Activated naive CD4-positive, alpha-beta T cell treated with anti-CD3 and anti-CD28 coated beads, Interleukin-2, amount 10 ng/mL, durations not matched to agents 7 days and 5 days (primary cell): ENCODE measurements around the gene TNFRSF19.
"Not testable (repeated sequence)": the region's sequence is repeated elsewhere in the genome, so short reads cannot be mapped to it uniquely, and the experiment has no call there.

ENCODE experiments used
- CTCF ChIA-PET: fragments of 350-600 bp; sonication (Branson Sonifier 250); formaldehyde crosslinking; loops from one replicate; lab custom pipeline; 2021; ENCODE audit warnings: antibody characterized with exemption; lab: Charles Lee
- DNase-seq: peaks from one replicate; pipeline ENCODE4 v3.0.0-alpha.2; 2020
- H3K27ac Mint-ChIP-seq: one replicate; pipeline ENCODE4 v1.8.0; 2021; ENCODE audit warnings: mild to moderate bottlenecking, moderate library complexity, mixed read lengths
- H3K27me3 Mint-ChIP-seq: one replicate; pipeline ENCODE4 v1.8.0; 2021; ENCODE audit warnings: mild to moderate bottlenecking, mixed read lengths
- H3K36me3 Mint-ChIP-seq: one replicate; pipeline ENCODE4 v1.8.0; 2021; ENCODE audit warnings: mixed read lengths
- H3K4me1 Mint-ChIP-seq: one replicate; pipeline ENCODE4 v1.8.0; 2021; ENCODE audit warnings: mixed read lengths
- H3K4me3 Mint-ChIP-seq: one replicate; pipeline ENCODE4 v1.8.0; 2021; ENCODE audit warnings: mild to moderate bottlenecking, moderate library complexity, mixed read lengths
- H3K9me3 Mint-ChIP-seq: one replicate; pipeline ENCODE4 v1.8.0; 2021; ENCODE audit warnings: mixed read lengths

Gene TNFRSF19

DNA sequence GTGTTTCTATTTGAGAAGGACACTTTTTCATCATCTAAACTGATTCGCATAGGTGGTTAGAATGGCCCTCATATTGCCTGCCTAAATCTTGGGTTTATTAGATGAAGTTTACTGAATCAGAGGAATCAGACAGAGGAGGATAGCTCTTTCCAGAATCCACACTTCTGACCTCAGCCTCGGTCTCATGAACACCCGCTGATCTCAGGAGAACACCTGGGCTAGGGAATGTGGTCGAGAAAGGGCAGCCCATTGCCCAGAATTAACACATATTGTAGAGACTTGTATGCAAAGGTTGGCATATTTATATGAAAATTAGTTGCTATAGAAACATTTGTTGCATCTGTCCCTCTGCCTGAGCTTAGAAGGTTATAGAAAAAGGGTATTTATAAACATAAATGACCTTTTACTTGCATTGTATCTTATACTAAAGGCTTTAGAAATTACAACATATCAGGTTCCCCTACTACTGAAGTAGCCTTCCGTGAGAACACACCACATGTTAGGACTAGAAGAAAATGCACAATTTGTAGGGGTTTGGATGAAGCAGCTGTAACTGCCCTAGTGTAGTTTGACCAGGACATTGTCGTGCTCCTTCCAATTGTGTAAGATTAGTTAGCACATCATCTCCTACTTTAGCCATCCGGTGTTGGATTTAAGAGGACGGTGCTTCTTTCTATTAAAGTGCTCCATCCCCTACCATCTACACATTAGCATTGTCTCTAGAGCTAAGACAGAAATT, 103.8 kb downstream of the TNFRSF19 start:
- H3K9me3 Mint-ChIP-seq, result no peaks in the 10 kb centered on the region
- H3K36me3 Mint-ChIP-seq, result no peaks in the 10 kb centered on the region
- H3K27me3 Mint-ChIP-seq, result peaks cover 26% of the 10 kb centered on the region
- CTCF ChIA-PET, result interaction anchor here (0.6 kb wide), 1 partner anchor 454 kb away, joined by 3 read pairs; no protein-coding TSS in a partner anchor
- no peak overlapping the region for H3K27ac Mint-ChIP-seq
- no peak overlapping the region for H3K4me3 Mint-ChIP-seq
- H3K4me1 Mint-ChIP-seq, result peaks cover 5% of the 10 kb centered on the region
- DNase-seq, result no peak

DNA sequence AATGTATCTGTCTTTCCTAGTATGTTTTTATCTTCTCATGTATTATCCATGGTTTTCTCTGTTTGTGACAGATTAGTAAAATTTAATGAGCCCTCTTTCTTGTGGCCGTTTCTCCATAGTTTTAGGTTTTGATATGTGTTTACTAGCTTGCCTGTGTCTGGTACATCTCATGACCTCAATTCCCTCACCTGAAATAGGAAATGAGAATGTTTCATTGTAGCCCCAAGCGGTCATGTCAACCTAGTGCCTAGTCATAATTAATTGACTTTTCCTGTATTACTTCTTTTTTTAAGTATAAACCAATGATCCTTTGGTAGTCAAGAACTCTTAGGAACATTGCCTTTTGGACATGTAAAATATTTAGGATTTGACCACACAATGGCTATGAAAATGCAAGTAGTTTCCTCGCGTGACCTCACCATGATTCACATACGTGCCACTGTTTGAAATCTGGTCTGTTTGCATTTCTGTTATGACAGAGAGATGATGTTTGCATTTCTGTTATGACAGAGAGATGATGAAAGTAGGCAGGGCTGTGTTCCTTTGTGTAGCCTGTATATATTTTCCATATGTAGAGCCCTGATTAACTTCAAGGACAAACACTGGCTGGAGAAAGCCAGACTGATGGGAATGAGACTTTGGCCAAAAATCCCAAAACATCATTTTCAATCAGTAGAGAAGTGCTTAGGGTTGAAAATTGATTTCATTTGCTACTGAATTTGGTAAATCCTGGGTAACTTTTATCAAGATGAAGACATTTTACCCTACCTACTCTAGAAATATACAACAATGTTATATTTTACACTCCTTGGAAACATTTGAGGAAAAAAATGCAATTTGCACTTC, 104.8 kb downstream of the TNFRSF19 start:
- H3K27me3 Mint-ChIP-seq, result peaks cover 21% of the 10 kb centered on the region
- H3K4me3 Mint-ChIP-seq, result no peak overlapping the region
- no peak overlapping the region for H3K27ac Mint-ChIP-seq
- no peaks in the 10 kb centered on the region for H3K36me3 Mint-ChIP-seq
- no peak for DNase-seq
- H3K4me1 Mint-ChIP-seq, result peaks cover 15% of the 10 kb centered on the region
- CTCF ChIA-PET, result no interaction called here
- no peaks in the 10 kb centered on the region for H3K9me3 Mint-ChIP-seq

DNA sequence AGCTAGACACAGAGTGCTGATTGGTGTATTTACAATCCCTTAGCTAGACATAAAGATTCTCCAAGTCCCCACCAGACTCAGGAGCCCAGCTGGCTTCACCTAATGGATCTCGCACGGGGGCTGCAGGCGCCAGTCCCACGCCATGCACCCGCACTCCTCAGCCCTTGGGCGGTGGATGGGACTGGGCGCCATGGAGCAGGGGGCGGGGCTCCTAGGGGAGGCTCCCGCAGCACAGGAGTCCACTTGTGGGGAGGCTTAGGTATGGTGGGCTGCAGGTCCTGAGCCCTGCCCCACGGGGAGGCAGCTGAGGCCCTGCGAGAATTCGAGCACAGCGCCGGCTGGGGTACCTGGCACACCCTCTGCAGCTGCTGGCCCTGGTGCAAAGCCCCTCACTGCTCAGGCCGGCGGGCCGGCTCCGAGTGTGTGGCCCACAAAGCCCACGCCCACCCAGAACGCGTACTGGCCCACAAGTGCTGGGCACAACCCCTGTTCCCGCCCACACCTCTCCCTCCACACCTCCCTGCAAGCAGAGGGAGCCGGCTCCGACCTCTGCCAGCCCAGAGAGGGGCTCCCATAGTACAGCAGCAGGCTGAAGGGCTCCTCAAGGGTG, 107.6 kb downstream of the TNFRSF19 start:
- CTCF ChIA-PET, DNase-seq, H3K9me3 Mint-ChIP-seq, H3K4me3 Mint-ChIP-seq, H3K36me3 Mint-ChIP-seq, H3K27ac Mint-ChIP-seq: not testable (repeated sequence)
- H3K4me1 Mint-ChIP-seq, result peaks cover 19% of the 10 kb centered on the region
- H3K27me3 Mint-ChIP-seq, result peaks cover 21% of the 10 kb centered on the region

DNA sequence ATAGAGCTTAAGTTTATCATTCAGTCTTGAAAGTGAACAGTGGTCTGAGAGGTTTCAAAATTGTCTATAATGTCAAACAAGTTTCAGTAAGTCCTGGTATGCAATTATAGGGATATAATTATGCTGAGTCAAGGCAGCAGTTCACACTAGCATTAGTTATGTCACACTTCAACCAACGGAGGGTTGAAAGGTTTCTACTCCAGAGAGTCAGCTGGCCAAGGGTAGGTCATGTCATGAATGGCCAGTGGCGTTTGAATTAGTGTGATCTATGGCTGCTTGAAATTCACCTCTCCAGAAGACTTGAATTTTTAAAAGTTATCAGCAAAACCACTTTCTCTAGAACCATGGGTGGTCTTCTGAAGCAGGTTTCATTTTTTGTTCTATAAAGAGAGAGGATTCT, 108.6 kb downstream of the TNFRSF19 start:
- no peaks in the 10 kb centered on the region for H3K36me3 Mint-ChIP-seq
- DNase-seq, result no peak
- peaks cover 14% of the 10 kb centered on the region for H3K27me3 Mint-ChIP-seq
- CTCF ChIA-PET, result no interaction called here
- H3K4me3 Mint-ChIP-seq, result no peak overlapping the region
- peaks cover 4% of the 10 kb centered on the region for H3K9me3 Mint-ChIP-seq
- H3K27ac Mint-ChIP-seq, result no peak overlapping the region
- H3K4me1 Mint-ChIP-seq, result peaks cover 19% of the 10 kb centered on the region

DNA sequence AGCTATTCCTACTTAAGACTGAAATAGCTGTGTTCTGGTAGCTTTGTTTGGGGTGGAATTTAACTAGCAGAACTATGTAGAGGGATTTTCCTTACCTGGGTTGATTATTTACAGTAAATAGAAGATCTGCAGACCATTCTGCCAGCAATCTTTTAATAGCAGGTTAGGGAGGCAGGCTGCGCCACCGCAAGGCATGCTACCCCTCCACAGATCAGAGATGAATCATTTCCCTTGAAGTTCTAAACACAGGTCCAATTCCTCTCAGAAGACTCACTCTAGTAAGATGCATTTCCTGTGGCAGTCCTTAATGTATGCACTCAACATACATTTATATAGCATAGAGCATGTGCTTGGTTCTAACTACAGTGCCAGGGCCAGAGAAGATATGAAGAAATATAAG, 109.0 kb downstream of the TNFRSF19 start:
- CTCF ChIA-PET, result no interaction called here
- no peaks in the 10 kb centered on the region for H3K36me3 Mint-ChIP-seq
- H3K9me3 Mint-ChIP-seq, result peaks cover 5% of the 10 kb centered on the region
- H3K27me3 Mint-ChIP-seq, result peaks cover 12% of the 10 kb centered on the region
- peak overlapping the region; percentile 71 for H3K27ac Mint-ChIP-seq
- peak; percentile 52 for DNase-seq
- no peak overlapping the region for H3K4me3 Mint-ChIP-seq
- peaks cover 19% of the 10 kb centered on the region for H3K4me1 Mint-ChIP-seq

DNA sequence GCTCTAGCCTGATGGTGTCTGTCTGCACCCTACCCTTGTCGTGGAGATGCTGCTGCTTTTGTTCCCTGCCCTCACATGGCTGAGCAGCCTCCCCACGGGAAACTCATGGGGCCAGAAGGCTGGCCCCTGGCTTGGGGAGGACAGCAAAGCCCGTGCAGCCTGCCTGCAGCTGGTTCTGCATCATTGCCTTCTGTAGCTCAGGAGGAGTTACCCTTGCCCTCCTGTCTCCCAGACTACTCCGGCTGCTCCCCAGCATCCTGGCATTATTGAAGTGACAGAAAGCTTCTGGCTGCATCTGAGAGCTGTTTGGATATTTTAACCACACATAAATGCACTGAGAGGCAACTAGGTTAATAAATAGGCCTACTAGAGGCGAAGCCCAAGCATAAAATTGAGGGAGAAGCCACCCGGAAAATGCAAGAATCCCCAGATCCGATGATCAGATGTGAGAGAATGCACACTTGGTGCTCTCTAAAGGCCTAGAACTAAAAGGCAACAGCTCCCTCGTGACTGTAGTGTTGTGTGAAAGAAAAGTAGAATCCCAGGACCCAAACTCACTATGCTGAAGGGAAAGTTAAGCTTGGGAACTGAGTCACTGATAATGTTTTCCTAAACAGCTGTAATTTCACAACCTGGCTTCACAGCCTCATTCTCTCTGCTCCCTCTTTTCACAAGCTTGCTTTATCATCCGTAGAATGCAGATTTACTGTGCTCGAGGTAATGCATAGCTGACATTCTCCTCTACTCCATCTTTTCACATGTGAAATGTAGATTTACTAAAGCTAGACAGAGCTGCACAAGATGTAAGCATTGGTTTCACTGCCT, 110.8 kb downstream of the TNFRSF19 start:
- DNase-seq, result no peak
- peaks cover 15% of the 10 kb centered on the region for H3K9me3 Mint-ChIP-seq
- no peak overlapping the region for H3K27ac Mint-ChIP-seq
- CTCF ChIA-PET, result interaction anchor here (2.1 kb wide), 1 partner anchor 9 kb away, joined by 5 read pairs; no protein-coding TSS in a partner anchor
- H3K4me3 Mint-ChIP-seq, result no peak overlapping the region
- no peaks in the 10 kb centered on the region for H3K36me3 Mint-ChIP-seq
- H3K27me3 Mint-ChIP-seq, result peaks cover 12% of the 10 kb centered on the region
- peaks cover 19% of the 10 kb centered on the region for H3K4me1 Mint-ChIP-seq

DNA sequence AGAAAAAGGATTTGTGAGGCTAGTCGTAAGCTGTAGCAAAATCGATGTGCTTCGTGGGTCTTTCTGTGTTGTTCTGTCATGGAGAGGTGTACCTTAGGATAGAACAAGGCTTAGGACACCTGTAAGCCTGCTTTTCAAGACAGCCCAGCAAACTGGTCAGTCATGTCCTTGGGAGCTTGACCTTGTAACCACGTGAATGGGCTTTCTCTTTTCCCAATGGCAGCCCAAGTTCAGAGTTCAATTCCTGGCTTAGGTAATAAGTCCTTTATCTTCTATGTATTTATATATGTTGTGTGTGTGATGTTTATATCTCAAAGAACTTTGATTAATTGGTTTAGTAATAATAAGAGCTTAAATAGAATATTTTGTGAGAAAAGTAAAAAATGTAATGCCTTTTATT, 112.9 kb downstream of the TNFRSF19 start:
- CTCF ChIA-PET, result interaction anchor here (0.5 kb wide), 1 partner anchor 76 kb away, joined by 3 read pairs; no protein-coding TSS in a partner anchor
- H3K4me1 Mint-ChIP-seq, result peaks cover 19% of the 10 kb centered on the region
- H3K27me3 Mint-ChIP-seq, result peaks cover 3% of the 10 kb centered on the region
- H3K4me3 Mint-ChIP-seq, result no peak overlapping the region
- DNase-seq, result no peak
- no peak overlapping the region for H3K27ac Mint-ChIP-seq
- H3K9me3 Mint-ChIP-seq, result peaks cover 15% of the 10 kb centered on the region
- H3K36me3 Mint-ChIP-seq, result no peaks in the 10 kb centered on the region

DNA sequence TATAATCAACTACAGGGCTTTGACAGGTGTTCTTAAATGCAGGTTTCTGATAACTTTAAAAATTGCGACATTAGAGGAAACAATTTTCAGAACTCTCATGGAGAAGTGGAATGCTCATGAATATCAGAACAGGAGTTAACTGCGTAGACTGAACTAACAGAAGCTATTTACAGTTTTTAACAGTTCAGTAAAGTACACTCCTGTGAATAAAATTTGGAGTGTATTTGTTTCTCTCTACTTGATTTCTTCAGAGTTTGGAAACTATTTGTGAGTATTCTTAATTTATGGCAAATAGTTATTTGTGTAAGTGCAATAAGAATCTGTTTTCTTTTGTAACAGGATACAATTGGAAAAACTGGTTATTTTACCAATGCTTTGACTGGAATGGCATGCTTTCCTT, 114.4 kb downstream of the TNFRSF19 start:
- no peak overlapping the region for H3K4me3 Mint-ChIP-seq
- no peak overlapping the region for H3K27ac Mint-ChIP-seq
- H3K27me3 Mint-ChIP-seq, result peaks cover 3% of the 10 kb centered on the region
- H3K36me3 Mint-ChIP-seq, result no peaks in the 10 kb centered on the region
- DNase-seq, result no peak
- peaks cover 7% of the 10 kb centered on the region for H3K4me1 Mint-ChIP-seq
- peaks cover 15% of the 10 kb centered on the region for H3K9me3 Mint-ChIP-seq
- CTCF ChIA-PET, result no interaction called here

DNA sequence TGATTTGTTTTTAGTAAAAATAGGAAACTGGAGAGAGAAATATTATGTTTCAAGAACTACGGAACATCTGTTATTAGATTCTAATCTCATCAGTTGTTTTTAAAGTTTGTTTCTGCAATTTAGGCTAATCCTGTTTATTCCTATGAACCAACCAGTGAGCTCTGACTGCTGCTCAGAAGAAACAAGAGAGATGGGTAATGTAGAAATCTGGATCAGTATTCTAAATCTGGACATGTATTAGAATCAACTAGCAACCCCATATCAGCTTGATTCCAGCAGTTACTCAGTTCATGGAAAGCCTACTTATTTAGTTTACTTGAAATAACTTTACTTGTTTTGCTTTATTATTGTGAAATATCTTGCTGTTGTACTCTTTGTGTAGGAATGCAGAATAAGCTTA, 115.2 kb downstream of the TNFRSF19 start:
- CTCF ChIA-PET, result no interaction called here
- H3K9me3 Mint-ChIP-seq, result peaks cover 15% of the 10 kb centered on the region

DNA sequence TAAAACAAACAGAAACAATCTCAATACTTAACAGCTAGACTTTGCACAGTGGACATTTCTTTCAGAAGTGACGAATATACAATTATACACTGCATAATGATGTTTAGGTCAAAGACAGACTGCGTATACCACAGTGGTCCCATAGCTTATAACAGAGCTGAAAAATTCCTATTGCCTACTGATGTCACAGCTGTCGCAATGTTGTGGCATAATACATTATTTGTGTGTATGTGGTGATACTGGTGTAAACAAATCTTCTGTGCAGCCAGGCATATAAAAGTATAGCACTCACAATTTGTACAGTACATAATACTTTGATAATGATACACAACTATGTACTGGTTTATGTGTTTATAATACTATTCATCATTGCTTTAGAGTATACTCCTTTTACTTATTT, 116.7 kb downstream of the TNFRSF19 start:
- Mint-ChIP-seq H3K4me3 (no peak overlapping the region), H3K27me3 (peaks cover 3% of the 10 kb centered on the region), H3K36me3 (no peaks in the 10 kb centered on the region), H3K27ac (no peak overlapping the region), H3K4me1 (no peaks in the 10 kb centered on the region), H3K9me3 (peaks cover 14% of the 10 kb centered on the region)
- DNase-seq, result no peak
- CTCF ChIA-PET, result no interaction called here

More for the DNA sequence above, 115.2 kb downstream of the TNFRSF19 start:
- no peak for DNase-seq
- no peak overlapping the region for H3K27ac Mint-ChIP-seq
- no peak overlapping the region for H3K4me3 Mint-ChIP-seq
- H3K36me3 Mint-ChIP-seq, result no peaks in the 10 kb centered on the region
- H3K27me3 Mint-ChIP-seq, result peaks cover 3% of the 10 kb centered on the region
- no peaks in the 10 kb centered on the region for H3K4me1 Mint-ChIP-seq

DNA sequence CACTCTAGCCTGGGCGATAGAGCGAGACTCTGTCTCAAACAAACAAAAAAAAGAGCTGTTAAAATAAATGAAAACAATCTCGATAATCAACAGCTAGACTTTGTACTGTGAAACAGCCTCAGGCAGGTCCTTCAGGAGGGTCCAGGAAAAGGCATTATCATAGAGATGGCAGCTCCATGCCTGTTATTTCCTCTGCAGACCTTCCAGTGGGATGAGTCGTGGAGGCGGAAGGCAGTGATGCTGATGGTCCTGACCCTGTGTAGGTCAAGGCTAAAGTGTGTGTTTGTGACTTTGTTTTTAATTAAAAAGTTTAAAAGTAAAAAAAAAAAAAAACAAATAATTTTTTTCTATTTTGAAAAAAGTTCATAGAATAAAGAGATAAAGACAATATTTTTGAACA, 117.4 kb downstream of the TNFRSF19 start:
- Mint-ChIP-seq H3K4me1 (no peaks in the 10 kb centered on the region), H3K9me3 (peaks cover 14% of the 10 kb centered on the region), H3K36me3 (no peaks in the 10 kb centered on the region), H3K4me3 (no peak overlapping the region), H3K27me3 (peaks cover 3% of the 10 kb centered on the region), H3K27ac (no peak overlapping the region)
- CTCF ChIA-PET, result no interaction called here
- DNase-seq, result no peak

DNA sequence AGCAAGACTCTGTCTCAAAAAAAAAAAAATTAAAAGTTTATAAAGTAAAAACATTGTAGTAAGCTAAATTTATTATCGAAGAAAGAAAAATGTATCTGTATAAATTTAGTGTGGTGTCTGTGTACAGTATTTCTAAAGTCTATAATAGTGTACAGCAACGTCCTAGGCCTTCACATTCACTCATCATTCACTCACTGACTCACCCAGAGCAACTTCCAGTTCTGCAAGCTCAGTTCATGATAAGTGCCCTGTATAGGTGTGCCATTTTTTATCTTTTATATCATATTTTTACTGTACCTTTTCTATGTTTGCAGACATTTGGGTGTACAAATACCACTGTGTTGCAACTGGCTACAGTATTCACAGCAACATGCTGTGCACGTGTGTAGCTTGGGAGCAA, 118.1 kb downstream of the TNFRSF19 start:
- no peaks in the 10 kb centered on the region for H3K36me3 Mint-ChIP-seq
- peaks cover 3% of the 10 kb centered on the region for H3K27me3 Mint-ChIP-seq
- H3K27ac Mint-ChIP-seq, result no peak overlapping the region
- H3K9me3 Mint-ChIP-seq, result peaks cover 14% of the 10 kb centered on the region
- no peak for DNase-seq
- H3K4me3 Mint-ChIP-seq, result no peak overlapping the region
- H3K4me1 Mint-ChIP-seq, result no peaks in the 10 kb centered on the region
- CTCF ChIA-PET, result no interaction called here

DNA sequence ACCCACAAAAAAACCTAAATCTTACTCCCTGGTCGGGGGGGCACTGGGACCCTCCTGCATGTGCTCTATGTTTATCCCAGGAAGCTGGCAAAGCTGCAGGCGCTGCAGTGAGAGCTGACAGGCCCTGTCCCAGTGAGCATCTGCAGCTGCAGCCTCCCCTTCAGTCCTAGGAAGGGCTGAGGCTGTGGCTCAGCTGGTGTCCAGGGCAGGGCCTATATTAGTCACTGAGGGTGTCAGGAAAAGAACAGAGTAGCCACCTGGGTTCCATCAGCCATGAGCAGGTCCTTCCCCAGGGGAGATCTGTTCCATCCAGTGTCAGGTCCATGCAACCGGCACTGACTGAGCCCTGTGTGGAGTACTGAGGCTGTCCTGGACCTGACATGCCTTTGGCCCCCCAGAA, 120.5 kb downstream of the TNFRSF19 start:
- Mint-ChIP-seq H3K27me3 (peaks cover 4% of the 10 kb centered on the region), H3K4me3 (no peak overlapping the region), H3K9me3 (peaks cover 2% of the 10 kb centered on the region), H3K4me1 (peaks cover 6% of the 10 kb centered on the region), H3K27ac (no peak overlapping the region), H3K36me3 (no peaks in the 10 kb centered on the region)
- CTCF ChIA-PET, result interaction anchor here (1.3 kb wide), 1 partner anchor 9 kb away, joined by 5 read pairs; no protein-coding TSS in a partner anchor
- no peak for DNase-seq
